ENCODE measurements around the gene MAPKBP1.

DNA sequence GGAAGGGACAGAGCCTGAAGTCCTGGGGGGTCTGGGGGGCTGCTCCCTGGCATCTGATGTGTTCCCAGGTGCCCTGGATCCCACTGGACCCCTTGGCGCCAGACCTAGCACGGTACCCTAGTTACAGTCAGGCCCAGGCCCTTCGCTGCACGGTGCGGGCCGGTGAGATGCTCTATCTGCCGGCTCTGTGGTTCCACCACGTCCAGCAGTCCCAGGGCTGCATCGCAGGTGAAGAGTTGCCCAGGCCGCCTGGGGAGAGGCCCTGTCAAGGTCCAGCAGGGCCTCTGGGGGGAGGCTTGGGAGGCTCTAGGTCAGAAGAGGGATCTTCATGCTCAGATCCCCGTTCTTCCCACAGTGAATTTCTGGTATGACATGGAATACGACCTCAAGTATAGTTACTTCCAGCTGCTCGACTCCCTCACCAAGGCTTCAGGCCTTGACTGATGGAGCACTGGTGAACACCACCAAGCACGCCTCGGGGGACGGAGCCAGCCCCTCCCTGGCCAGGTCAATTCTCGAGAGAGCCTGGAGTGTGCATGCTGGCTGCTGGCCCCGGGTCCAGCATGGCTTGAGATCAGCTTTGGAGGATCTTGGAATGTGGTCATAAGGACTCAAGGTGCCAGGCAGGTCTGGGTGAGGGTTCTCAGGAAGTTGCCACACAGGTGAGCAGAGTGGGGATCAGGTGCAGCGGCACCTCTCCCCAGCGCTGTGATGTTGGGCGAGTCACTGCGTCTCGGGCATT lies 62.6 kb downstream of the MAPKBP1 start:
- TF ChIP-seq, protein P1, sequence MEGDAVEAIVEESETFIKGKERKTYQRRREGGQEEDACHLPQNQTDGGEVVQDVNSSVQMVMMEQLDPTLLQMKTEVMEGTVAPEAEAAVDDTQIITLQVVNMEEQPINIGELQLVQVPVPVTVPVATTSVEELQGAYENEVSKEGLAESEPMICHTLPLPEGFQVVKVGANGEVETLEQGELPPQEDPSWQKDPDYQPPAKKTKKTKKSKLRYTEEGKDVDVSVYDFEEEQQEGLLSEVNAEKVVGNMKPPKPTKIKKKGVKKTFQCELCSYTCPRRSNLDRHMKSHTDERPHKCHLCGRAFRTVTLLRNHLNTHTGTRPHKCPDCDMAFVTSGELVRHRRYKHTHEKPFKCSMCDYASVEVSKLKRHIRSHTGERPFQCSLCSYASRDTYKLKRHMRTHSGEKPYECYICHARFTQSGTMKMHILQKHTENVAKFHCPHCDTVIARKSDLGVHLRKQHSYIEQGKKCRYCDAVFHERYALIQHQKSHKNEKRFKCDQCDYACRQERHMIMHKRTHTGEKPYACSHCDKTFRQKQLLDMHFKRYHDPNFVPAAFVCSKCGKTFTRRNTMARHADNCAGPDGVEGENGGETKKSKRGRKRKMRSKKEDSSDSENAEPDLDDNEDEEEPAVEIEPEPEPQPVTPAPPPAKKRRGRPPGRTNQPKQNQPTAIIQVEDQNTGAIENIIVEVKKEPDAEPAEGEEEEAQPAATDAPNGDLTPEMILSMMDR (IDR thresholded peaks at IDR 0.05): no peak
- TF ChIP-seq POLR2A (IDR thresholded peaks at IDR 0.05): no peak

Measured in heart left ventricle (tissue), 13 donors.